ENCODE results near the gene SIAH2. TPM values are rescaled to one million over a fixed set of nuclear protein-coding genes. Genes with fewer than 3 reads are reported as not detected.
A peak's percentile ranks its signal among the peaks of the same experiment; 100 is the strongest.

The SIAH2 gene
- total RNA-seq, 1 donor from 2014 or later = 27.6 TPM

- Mint-ChIP-seq H3K27ac (ENCODE audit: unreplicated experiment) (no peak overlapping the region), H3K27me3 (ENCODE audit: unreplicated experiment) (no peaks in the 10 kb centered on the region), H3K4me1 (ENCODE audit: unreplicated experiment) (peaks cover 11% of the 10 kb centered on the region), H3K4me3 (ENCODE audit: unreplicated experiment) (no peak overlapping the region), H3K36me3 (ENCODE audit: unreplicated experiment) (peaks cover 18% of the 10 kb centered on the region), H3K9me3 (ENCODE audit: unreplicated experiment) (no peaks in the 10 kb centered on the region)
- TF ChIP-seq, protein P1, sequence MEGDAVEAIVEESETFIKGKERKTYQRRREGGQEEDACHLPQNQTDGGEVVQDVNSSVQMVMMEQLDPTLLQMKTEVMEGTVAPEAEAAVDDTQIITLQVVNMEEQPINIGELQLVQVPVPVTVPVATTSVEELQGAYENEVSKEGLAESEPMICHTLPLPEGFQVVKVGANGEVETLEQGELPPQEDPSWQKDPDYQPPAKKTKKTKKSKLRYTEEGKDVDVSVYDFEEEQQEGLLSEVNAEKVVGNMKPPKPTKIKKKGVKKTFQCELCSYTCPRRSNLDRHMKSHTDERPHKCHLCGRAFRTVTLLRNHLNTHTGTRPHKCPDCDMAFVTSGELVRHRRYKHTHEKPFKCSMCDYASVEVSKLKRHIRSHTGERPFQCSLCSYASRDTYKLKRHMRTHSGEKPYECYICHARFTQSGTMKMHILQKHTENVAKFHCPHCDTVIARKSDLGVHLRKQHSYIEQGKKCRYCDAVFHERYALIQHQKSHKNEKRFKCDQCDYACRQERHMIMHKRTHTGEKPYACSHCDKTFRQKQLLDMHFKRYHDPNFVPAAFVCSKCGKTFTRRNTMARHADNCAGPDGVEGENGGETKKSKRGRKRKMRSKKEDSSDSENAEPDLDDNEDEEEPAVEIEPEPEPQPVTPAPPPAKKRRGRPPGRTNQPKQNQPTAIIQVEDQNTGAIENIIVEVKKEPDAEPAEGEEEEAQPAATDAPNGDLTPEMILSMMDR (IDR thresholded peaks at IDR 0.05) = no peak
- DNase-seq (ENCODE audit: extremely low spot score, unreplicated experiment) = no peak
Observed at GRCh38 chr3:150737874-150738679, 24.9 kb downstream of the SIAH2 start.

DNA sequence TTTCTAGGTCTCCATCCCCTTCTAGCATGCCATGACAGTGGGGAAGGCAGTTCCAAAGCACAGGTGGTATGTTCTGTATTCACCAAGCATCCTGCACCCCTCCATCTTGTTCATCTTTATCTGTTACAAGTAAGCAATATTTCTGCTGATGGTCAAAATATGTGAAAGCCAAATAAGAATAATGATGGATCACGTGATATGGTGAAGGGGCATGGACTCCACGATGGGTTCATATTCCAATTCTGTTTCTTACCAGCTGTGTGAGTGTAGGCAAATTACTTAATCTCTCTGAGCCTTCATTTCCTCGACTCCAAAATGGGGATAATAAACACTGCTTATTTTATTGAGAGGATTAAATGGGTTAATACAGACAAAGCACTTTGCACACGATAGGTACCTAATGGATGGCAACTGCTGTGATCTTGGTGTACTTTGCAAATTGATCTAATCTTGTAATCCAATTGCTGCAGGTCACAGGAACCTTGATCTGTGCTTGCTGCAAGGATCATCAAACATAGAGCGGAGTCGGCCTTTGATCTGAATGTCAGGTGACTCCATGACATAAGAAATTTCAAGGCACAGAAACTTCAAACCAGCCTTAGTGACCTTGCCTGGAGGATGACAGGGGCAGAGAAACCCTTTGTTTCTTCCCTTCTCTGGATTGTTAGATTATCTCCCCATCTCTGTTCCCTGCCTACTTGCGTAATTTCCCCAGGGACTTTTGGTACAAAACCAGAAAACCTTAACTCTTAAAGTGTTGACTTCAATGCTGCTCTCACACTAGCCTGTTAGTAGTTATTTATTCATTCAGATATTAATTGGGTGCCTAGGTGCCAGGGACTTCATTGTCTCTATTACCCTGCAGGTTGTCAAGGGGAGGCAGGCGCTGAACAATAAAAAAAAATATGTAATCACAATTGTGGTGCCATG, 25.8 kb downstream of the SIAH2 start:
- Mint-ChIP-seq H3K27me3 (ENCODE audit: unreplicated experiment) (no peaks in the 10 kb centered on the region), H3K27ac (ENCODE audit: unreplicated experiment) (no peak overlapping the region), H3K4me3 (ENCODE audit: unreplicated experiment) (no peak overlapping the region), H3K9me3 (ENCODE audit: unreplicated experiment) (no peaks in the 10 kb centered on the region), H3K36me3 (ENCODE audit: unreplicated experiment) (peaks cover 11% of the 10 kb centered on the region), H3K4me1 (ENCODE audit: unreplicated experiment) (peaks cover 5% of the 10 kb centered on the region)
- no peak for DNase-seq (ENCODE audit: extremely low spot score, unreplicated experiment)
- TF ChIP-seq, protein P1 (IDR thresholded peaks at IDR 0.05) = no peak

DNA sequence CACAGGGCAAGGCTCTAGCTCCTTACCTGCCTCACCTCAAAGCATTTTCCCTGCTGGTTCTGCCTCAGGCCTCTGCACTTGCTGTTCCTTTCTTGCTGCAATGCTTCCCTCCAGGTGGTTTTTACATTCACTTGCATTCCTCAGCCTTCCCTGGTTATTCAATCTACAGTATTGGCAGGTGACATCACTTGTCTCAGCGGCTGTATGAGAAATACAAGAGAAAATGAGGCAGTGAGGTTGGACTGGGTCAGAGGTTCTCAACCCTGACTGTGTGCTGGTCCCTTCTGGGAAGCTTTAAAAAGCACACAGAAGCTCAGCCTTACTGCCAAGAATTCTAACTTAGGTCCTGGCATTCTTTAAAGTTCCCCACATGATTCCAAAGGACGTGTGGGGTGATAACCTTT, 26.7 kb downstream of the SIAH2 start:
- TF ChIP-seq, protein P1 (IDR thresholded peaks at IDR 0.05) = no peak
- no peak for DNase-seq (ENCODE audit: extremely low spot score, unreplicated experiment)
- Mint-ChIP-seq H3K4me3 (ENCODE audit: unreplicated experiment) (no peak overlapping the region), H3K36me3 (ENCODE audit: unreplicated experiment) (peaks cover 10% of the 10 kb centered on the region), H3K27me3 (ENCODE audit: unreplicated experiment) (no peaks in the 10 kb centered on the region), H3K4me1 (ENCODE audit: unreplicated experiment) (peaks cover 5% of the 10 kb centered on the region), H3K27ac (ENCODE audit: unreplicated experiment) (no peak overlapping the region), H3K9me3 (ENCODE audit: unreplicated experiment) (no peaks in the 10 kb centered on the region)

DNA sequence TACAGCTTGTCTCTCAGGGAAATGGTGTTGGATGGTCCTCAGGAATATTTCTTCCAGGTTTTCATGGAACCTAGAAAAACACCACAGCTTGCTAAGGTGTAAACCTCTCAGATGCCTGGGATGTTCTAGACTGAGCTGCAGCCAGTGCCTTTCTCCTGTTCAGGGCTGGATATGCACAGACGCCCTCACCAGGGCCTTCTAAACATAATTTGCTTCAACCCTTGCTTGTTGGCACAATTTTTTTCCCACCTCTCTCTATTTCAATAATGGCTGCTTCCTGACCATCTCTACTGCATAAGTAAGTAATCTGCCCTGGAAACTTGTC, 28.2 kb downstream of the SIAH2 start:
- TF ChIP-seq, protein P1 (IDR thresholded peaks at IDR 0.05) = no peak
- DNase-seq (ENCODE audit: extremely low spot score, unreplicated experiment) = peak; percentile 10
- Mint-ChIP-seq H3K4me3 (ENCODE audit: unreplicated experiment) (no peak overlapping the region), H3K27ac (ENCODE audit: unreplicated experiment) (no peak overlapping the region), H3K9me3 (ENCODE audit: unreplicated experiment) (no peaks in the 10 kb centered on the region), H3K27me3 (ENCODE audit: unreplicated experiment) (no peaks in the 10 kb centered on the region), H3K36me3 (ENCODE audit: unreplicated experiment) (no peaks in the 10 kb centered on the region), H3K4me1 (ENCODE audit: unreplicated experiment) (peaks cover 5% of the 10 kb centered on the region)

Data from osteocyte (in vitro differentiated cells).